Neural cell (in vitro differentiated cells): ENCODE data around the gene SP2. TPM values are rescaled to one million over a fixed set of nuclear protein-coding genes. Genes with fewer than 3 reads are reported as not detected.

Source experiments
- H2AFZ ChIP-seq: fragments of 200-600, 300-800 bp; sonication (generic), shearing (Covaris generic); 2 replicates; pipeline ENCODE4 v1.6.0; 2014; ENCODE audit warnings: low read depth, mild to moderate bottlenecking, antibody characterized with exemption, low read length, moderate library complexity
- H3F3A ChIP-seq: fragments of 200-600 bp; shearing (Covaris generic); 2 replicates; pipeline ENCODE4 v1.6.1; 2016; ENCODE audit warnings: mild to moderate bottlenecking, moderate library complexity, mixed read lengths, antibody characterized with exemption, low read length; ENCODE audit not compliant: insufficient read depth, poor library complexity, severe bottlenecking
- H3K27ac ChIP-seq: fragments of 200-600, 300-800 bp; sonication (generic), shearing (Covaris generic); 2 replicates; pipeline ENCODE4 v1.5.1; 2014; ENCODE audit warnings: mild to moderate bottlenecking, low read length, moderate library complexity
- H3K27me3 ChIP-seq: fragments of 300-800, 200-600 bp; sonication (generic), shearing (Covaris generic); 2 replicates; pipeline ENCODE4 v1.6.0; 2014; ENCODE audit warnings: mild to moderate bottlenecking, low read depth, low read length, moderate library complexity; ENCODE audit not compliant: insufficient read depth
- H3K36me3 ChIP-seq: fragments of 300-800, 200-600 bp; sonication (generic), shearing (Covaris generic); 2 replicates; pipeline ENCODE4 v1.5.1; 2014; ENCODE audit warnings: mild to moderate bottlenecking, antibody characterized with exemption, low read length, moderate library complexity; ENCODE audit not compliant: insufficient read depth
- H3K4me2 ChIP-seq: fragments of 300-800, 200-600 bp; sonication (generic), shearing (Covaris generic); 2 replicates; pipeline ENCODE4 v1.6.0; 2014; ENCODE audit warnings: mild to moderate bottlenecking, low read length
- H3K4me3 ChIP-seq: fragments of 300-800, 200-600 bp; sonication (generic), shearing (Covaris generic); 2 replicates; pipeline ENCODE4 v1.5.1; 2014; ENCODE audit warnings: mild to moderate bottlenecking, low read length, moderate library complexity
- H3K79me2 ChIP-seq: fragments of 200-600 bp; shearing (Covaris generic); replicated peaks from 2 replicates; pipeline ENCODE4 v1.6.0; 2014; ENCODE audit warnings: mild to moderate bottlenecking, low read length, moderate library complexity; ENCODE audit not compliant: insufficient read depth
- H3K9ac ChIP-seq: fragments of 300-800, 200-600 bp; sonication (generic), shearing (Covaris generic); 2 replicates; pipeline ENCODE4 v1.6.1; 2016; ENCODE audit warnings: mild to moderate bottlenecking, low read length, mixed read lengths
- H3K9me2 ChIP-seq: fragments of 200-600 bp; shearing (Covaris generic); 2 replicates; pipeline ENCODE4 v1.6.1; 2016; ENCODE audit warnings: mild to moderate bottlenecking, low read length, mixed read lengths; ENCODE audit not compliant: insufficient read depth
- H3K9me3 ChIP-seq: fragments of 200-600, 300-800 bp; sonication (generic), shearing (Covaris generic); 2 replicates; pipeline ENCODE4 v1.6.1; 2016; ENCODE audit warnings: mild to moderate bottlenecking, mixed run types, low read length, moderate library complexity, mixed read lengths
- H4K20me1 ChIP-seq: fragments of 200-600 bp; shearing (Covaris generic); 2 replicates; pipeline ENCODE4 v1.6.1; 2016; ENCODE audit warnings: mild to moderate bottlenecking, mixed run types; ENCODE audit not compliant: insufficient read depth
- CTCF ChIP-seq: fragments of 450-650 bp; IDR thresholded peaks from 2 replicates; pipeline ENCODE4 v1.5.1; 2014; ENCODE audit warnings: antibody characterized with exemption, mild to moderate bottlenecking, moderate library complexity; ENCODE audit not compliant: poor library complexity, severe bottlenecking
- EP300 ChIP-seq: fragments of 450-650 bp; conservative IDR thresholded peaks from 2 replicates; pipeline ENCODE4 v1.6.1; 2014; ENCODE audit warnings: antibody characterized with exemption, mild to moderate bottlenecking, moderate library complexity; ENCODE audit not compliant: poor library complexity, severe bottlenecking
- EZH2 ChIP-seq: fragments of 200-600, 300-800 bp; shearing (Covaris generic), sonication (generic); IDR thresholded peaks from 2 replicates; pipeline ENCODE4 v1.6.1; 2014; ENCODE audit warnings: antibody characterized with exemption, low read length, borderline replicate concordance, mild to moderate bottlenecking; ENCODE audit not compliant: insufficient read depth, poor library complexity, severe bottlenecking
- MXI1 ChIP-seq: fragments of 450-650 bp; conservative IDR thresholded peaks from 2 replicates; pipeline ENCODE4 v1.6.1; 2014; ENCODE audit warnings: antibody characterized with exemption, mild to moderate bottlenecking; ENCODE audit not compliant: poor library complexity, severe bottlenecking
- POLR2AphosphoS5 ChIP-seq: IDR thresholded peaks from 2 replicates; pipeline ENCODE4 v1.6.1; 2012
- RAD21 ChIP-seq: fragments of 450-650 bp; conservative IDR thresholded peaks from 2 replicates; pipeline ENCODE4 v1.6.1; 2014; ENCODE audit warnings: antibody characterized with exemption, mild to moderate bottlenecking, moderate library complexity
- REST ChIP-seq: IDR thresholded peaks from 2 replicates; pipeline ENCODE4 v1.6.1; 2012; ENCODE audit warnings: borderline replicate concordance
- SMC3 ChIP-seq: fragments of 450-650 bp; conservative IDR thresholded peaks from 2 replicates; pipeline ENCODE4 v1.6.1; 2014; ENCODE audit warnings: antibody characterized with exemption, mild to moderate bottlenecking, moderate library complexity; ENCODE audit not compliant: poor library complexity
- TAF1 ChIP-seq: IDR thresholded peaks from 2 replicates; pipeline ENCODE4 v1.6.1; 2012; ENCODE audit warnings: low read depth
- polyA plus RNA-seq: library from polyadenylated mRNA; depleted of rRNA; stranded (reverse); fragments of >200 nt; gene quantifications from 2 replicates; pipeline ENCODE4 v1.2.3, GENCODE V29; 2014

SP2 gene
- polyA plus RNA-seq, 1 donor from 2014 or later: 0.25 TPM

- Histone ChIP-seq H3K9me3 (no peaks in the 10 kb centered on the region), H3K79me2 (no peaks in the 10 kb centered on the region), H3K27ac (no peak overlapping the region), H3F3A (no peaks in the 10 kb centered on the region), H3K36me3 (no peaks in the 10 kb centered on the region), H3K9ac (no peak overlapping the region), H3K27me3 (no peaks in the 10 kb centered on the region), H3K4me2 (no peak overlapping the region), H3K9me2 (no peaks in the 10 kb centered on the region), H2AFZ (no peak overlapping the region), H4K20me1 (no peaks in the 10 kb centered on the region), H3K4me3 (no peak overlapping the region)
- no peak for TF ChIP-seq RAD21
- no peak for TF ChIP-seq EZH2
- TF ChIP-seq POLR2AphosphoS5: no peak
- no peak for TF ChIP-seq CTCF
- TF ChIP-seq SMC3: no peak
- TF ChIP-seq MXI1: no peak
- TF ChIP-seq EP300: no peak
- TF ChIP-seq TAF1: no peak
- TF ChIP-seq REST: no peak
Observed at GRCh38 chr17:47884427-47884740, 11.7 kb upstream of the SP2 start.

GRCh38 chr17:47884905-47885730 lies 10.9 kb upstream of the SP2 start:
- TF ChIP-seq REST: no peak
- no peak overlapping the region for H3K4me3 ChIP-seq
- H3K9me2 ChIP-seq: no peaks in the 10 kb centered on the region
- H3K27me3 ChIP-seq: no peaks in the 10 kb centered on the region
- no peak overlapping the region for H3K27ac ChIP-seq
- no peaks in the 10 kb centered on the region for H4K20me1 ChIP-seq
- H3K79me2 ChIP-seq: no peaks in the 10 kb centered on the region
- H3K9ac ChIP-seq: no peak overlapping the region
- no peak overlapping the region for H3K4me2 ChIP-seq
- no peaks in the 10 kb centered on the region for H3K36me3 ChIP-seq
- no peaks in the 10 kb centered on the region for H3F3A ChIP-seq
- H3K9me3 ChIP-seq: no peaks in the 10 kb centered on the region
- H2AFZ ChIP-seq: no peak overlapping the region
